H1 (cell line): ENCODE data around the gene SULF2. TPM values are rescaled to one million over a fixed set of nuclear protein-coding genes. Genes with fewer than 3 reads are reported as not detected.

Source experiments
- KDM4A ChIP-seq: IDR thresholded peaks from one replicate; pipeline ENCODE4 v1.7.1; 2012; ENCODE audit warnings: low read depth, mild to moderate bottlenecking, moderate library complexity, low read length, inconsistent platforms; ENCODE audit not compliant: severe bottlenecking
- USF2 ChIP-seq: IDR thresholded peaks from 2 replicates; pipeline ENCODE4 v1.6.1; 2011; ENCODE audit warnings: low read length, improper control_type of control experiment
- YY1 ChIP-seq: IDR thresholded peaks from 2 replicates; pipeline ENCODE4 v1.6.1; 2011; ENCODE audit warnings: low read depth, mild to moderate bottlenecking, low read length
- ZNF274 ChIP-seq: IDR thresholded peaks from 2 replicates; pipeline ENCODE4 v1.7.0; 2012; ENCODE audit warnings: low read length, borderline replicate concordance; ENCODE audit errors: extremely low read depth
- polyA plus RNA-seq, 7 experiments: library from polyadenylated mRNA; depleted of rRNA in 3 of 7; stranded (reverse) in 5 of 7; unstranded in 2 of 7; fragments of >200 nt in 5 of 7; fragments of 200-250 nt in 2 of 7; gene quantifications; 1 replicate in 5 of 7; 2 replicates in 1 of 7; 4 replicates in 1 of 7; pipeline versions ENCODE4 v1.2.1 to v1.2.3, GENCODE V29; 2011 to 2013; ENCODE audit warnings: missing spikeins in 2 of 7, mixed read lengths in 2 of 7
- total RNA-seq: library from RNA; stranded (reverse); fragmentation: NEBNext Ultra II Directional; extraction: Animal tissue kit (Norgen Biotek cat#: 25700); gene quantifications from 2 replicates; pipeline ENCODE4 v1.2.1, GENCODE V29; 2021

Gene SULF2
- total and polyA plus RNA-seq, 2 of the 8 experiments (the other 6 are each of a cell fraction or from before 2014, with no cell fraction given): 15.7 to 28.2 TPM

- TF ChIP-seq ZNF274 (no peak), USF2 (no peak), KDM4A (no peak), YY1 (no peak)
Observed at GRCh38 chr20:47696856-47697255, 88.4 kb downstream of the SULF2 start (continued).
